Endothelial cell of umbilical vein (primary cell): ENCODE measurements around the gene ACP4.

Experiments used
- CTCF ChIP-seq, 2 donors: IDR thresholded peaks; 1 replicate in 1 of 2; 2 replicates in 1 of 2; pipeline ENCODE4 v1.5.1; 2011; ENCODE audit warnings: low read length in 2 of 2, mild to moderate bottlenecking in 2 of 2, moderate library complexity in 2 of 2, control low read depth in 1 of 2, inconsistent platforms in 1 of 2, low read depth in 1 of 2; ENCODE audit not compliant: insufficient read depth in 1 of 2; ENCODE audit errors: extremely low read depth in 1 of 2
- EZH2 ChIP-seq: IDR thresholded peaks from 2 replicates; pipeline ENCODE4 v1.6.1; 2012; ENCODE audit warnings: borderline replicate concordance, low read depth, mild to moderate bottlenecking, moderate library complexity, low read length, inconsistent platforms; ENCODE audit not compliant: severe bottlenecking
- POLR2A ChIP-seq: IDR thresholded peaks from 2 replicates; pipeline ENCODE4 v1.6.1; 2012; ENCODE audit warnings: low read depth, mild to moderate bottlenecking, control low read depth, low read length
- POLR2AphosphoS5 ChIP-seq: IDR thresholded peaks from 2 replicates; pipeline ENCODE4 v1.6.1; 2012; ENCODE audit warnings: low read depth, mild to moderate bottlenecking, control low read depth, low read length, moderate library complexity; ENCODE audit not compliant: insufficient read depth

- no peak for TF ChIP-seq CTCF (IDR thresholded peaks at IDR 0.05; ENCODE audit: extremely low read depth in 1 of 2, insufficient read depth in 1 of 2, low read depth in 1 of 2, low read length in 2 of 2)
- no peak for TF ChIP-seq EZH2
- TF ChIP-seq POLR2AphosphoS5: no peak
- TF ChIP-seq POLR2A: no peak
Measured at GRCh38 chr19:50826492-50827240, 36.5 kb downstream of the ACP4 start.
